Measurements from ENCODE around the gene AP3S1. TPM values are rescaled to one million over a fixed set of nuclear protein-coding genes. Genes with fewer than 3 reads are reported as not detected.
A peak's percentile ranks its signal among the peaks of the same experiment; 100 is the strongest.

AP3S1 gene
- total RNA-seq, 3 donors from 2014 or later = 42.0 to 53.0 (median 48.5) TPM

- Mint-ChIP-seq H3K4me1 (ENCODE audit: low read depth) (peaks cover 57% of the 10 kb centered on the region), H3K9me3 (no peaks in the 10 kb centered on the region), H3K27me3 (ENCODE audit: low read depth) (no peaks in the 10 kb centered on the region), H3K4me3 (peak overlapping the region; percentile 96), H3K36me3 (ENCODE audit: insufficient read depth) (peaks cover 8% of the 10 kb centered on the region)
- DNase-seq = peak; percentile 8
- peak; percentile 31 to 44 for ATAC-seq
These were observed 577 bp downstream of the AP3S1 start for GRCh38 chr5:115842089-115842935.

GRCh38 chr5:115842952-115843351 is 1.2 kb downstream of the AP3S1 start:
- peaks cover 53% of the 10 kb centered on the region for H3K4me1 Mint-ChIP-seq (ENCODE audit: low read depth)
- H3K9me3 Mint-ChIP-seq = no peaks in the 10 kb centered on the region
- peak overlapping the region; percentile 96 for H3K4me3 Mint-ChIP-seq
- peaks cover 3% of the 10 kb centered on the region for H3K36me3 Mint-ChIP-seq (ENCODE audit: insufficient read depth)
- ATAC-seq = no peak
- no peak for DNase-seq
- no peaks in the 10 kb centered on the region for H3K27me3 Mint-ChIP-seq (ENCODE audit: low read depth)

GRCh38 chr5:115843444-115844130 is 1.9 kb downstream of the AP3S1 start:
- H3K36me3 Mint-ChIP-seq (ENCODE audit: insufficient read depth) = peaks cover 3% of the 10 kb centered on the region
- ATAC-seq (no peak), DNase-seq (no peak)
- H3K9me3 Mint-ChIP-seq = no peaks in the 10 kb centered on the region
- H3K4me1 Mint-ChIP-seq (ENCODE audit: low read depth) = peaks cover 49% of the 10 kb centered on the region
- no peaks in the 10 kb centered on the region for H3K27me3 Mint-ChIP-seq (ENCODE audit: low read depth)
- H3K4me3 Mint-ChIP-seq = peak overlapping the region; percentile 96

- Mint-ChIP-seq H3K4me3 (no peak overlapping the region), H3K27me3 (ENCODE audit: low read depth) (no peaks in the 10 kb centered on the region), H3K36me3 (ENCODE audit: insufficient read depth) (peaks cover 3% of the 10 kb centered on the region), H3K9me3 (no peaks in the 10 kb centered on the region), H3K4me1 (ENCODE audit: low read depth) (peaks cover 45% of the 10 kb centered on the region)
- ATAC-seq = no peak
- DNase-seq = no peak
These were observed 2.6 kb downstream of the AP3S1 start for GRCh38 chr5:115844321-115844817.

- H3K36me3 Mint-ChIP-seq (ENCODE audit: insufficient read depth) = no peaks in the 10 kb centered on the region
- H3K27me3 Mint-ChIP-seq (ENCODE audit: low read depth) = no peaks in the 10 kb centered on the region
- peaks cover 39% of the 10 kb centered on the region for H3K4me1 Mint-ChIP-seq (ENCODE audit: low read depth)
- no peak for ATAC-seq
- no peak for DNase-seq
- no peak overlapping the region for H3K4me3 Mint-ChIP-seq
- no peaks in the 10 kb centered on the region for H3K9me3 Mint-ChIP-seq
These were observed 5.6 kb downstream of the AP3S1 start for GRCh38 chr5:115847290-115847689.

GRCh38 chr5:115849258-115849798 is 7.6 kb downstream of the AP3S1 start:
- peaks cover 11% of the 10 kb centered on the region for H3K9me3 Mint-ChIP-seq
- H3K27me3 Mint-ChIP-seq (ENCODE audit: low read depth) = no peaks in the 10 kb centered on the region
- H3K4me1 Mint-ChIP-seq (ENCODE audit: low read depth) = peaks cover 28% of the 10 kb centered on the region
- no peak for DNase-seq
- no peak overlapping the region for H3K4me3 Mint-ChIP-seq
- peaks cover 11% of the 10 kb centered on the region for H3K36me3 Mint-ChIP-seq (ENCODE audit: insufficient read depth)
- no peak for ATAC-seq

- Mint-ChIP-seq H3K36me3 (ENCODE audit: insufficient read depth) (peaks cover 13% of the 10 kb centered on the region), H3K27me3 (ENCODE audit: low read depth) (no peaks in the 10 kb centered on the region), H3K4me1 (ENCODE audit: low read depth) (peaks cover 24% of the 10 kb centered on the region), H3K4me3 (no peak overlapping the region), H3K9me3 (peaks cover 11% of the 10 kb centered on the region)
- no peak for DNase-seq
- ATAC-seq = no peak
These were observed 9.1 kb downstream of the AP3S1 start for GRCh38 chr5:115850744-115851416.

GRCh38 chr5:115854139-115854538 is 12.4 kb downstream of the AP3S1 start:
- no peak for DNase-seq
- Mint-ChIP-seq H3K9me3 (peaks cover 11% of the 10 kb centered on the region), H3K4me3 (no peak overlapping the region), H3K4me1 (ENCODE audit: low read depth) (peaks cover 40% of the 10 kb centered on the region), H3K27me3 (ENCODE audit: low read depth) (no peaks in the 10 kb centered on the region), H3K36me3 (ENCODE audit: insufficient read depth) (peaks cover 13% of the 10 kb centered on the region)
- no peak for ATAC-seq

GRCh38 chr5:115855959-115856358 is 14.2 kb downstream of the AP3S1 start:
- ATAC-seq (no peak), DNase-seq (no peak)
- H3K4me1 Mint-ChIP-seq (ENCODE audit: low read depth) = peaks cover 27% of the 10 kb centered on the region
- no peaks in the 10 kb centered on the region for H3K27me3 Mint-ChIP-seq (ENCODE audit: low read depth)
- no peak overlapping the region for H3K4me3 Mint-ChIP-seq
- H3K9me3 Mint-ChIP-seq = peaks cover 11% of the 10 kb centered on the region
- H3K36me3 Mint-ChIP-seq (ENCODE audit: insufficient read depth) = peaks cover 13% of the 10 kb centered on the region

GRCh38 chr5:115857057-115857479 is 15.3 kb downstream of the AP3S1 start:
- H3K9me3 Mint-ChIP-seq = peaks cover 11% of the 10 kb centered on the region
- DNase-seq (no peak), ATAC-seq (no peak)
- peaks cover 16% of the 10 kb centered on the region for H3K36me3 Mint-ChIP-seq (ENCODE audit: insufficient read depth)
- no peaks in the 10 kb centered on the region for H3K27me3 Mint-ChIP-seq (ENCODE audit: low read depth)
- H3K4me3 Mint-ChIP-seq = no peak overlapping the region
- H3K4me1 Mint-ChIP-seq (ENCODE audit: low read depth) = peaks cover 29% of the 10 kb centered on the region

GRCh38 chr5:115857626-115858349 is 16.1 kb downstream of the AP3S1 start:
- H3K4me3 Mint-ChIP-seq = no peak overlapping the region
- DNase-seq = no peak
- H3K36me3 Mint-ChIP-seq (ENCODE audit: insufficient read depth) = peaks cover 16% of the 10 kb centered on the region
- ATAC-seq = no peak
- H3K4me1 Mint-ChIP-seq (ENCODE audit: low read depth) = peaks cover 27% of the 10 kb centered on the region
- peaks cover 11% of the 10 kb centered on the region for H3K9me3 Mint-ChIP-seq
- no peaks in the 10 kb centered on the region for H3K27me3 Mint-ChIP-seq (ENCODE audit: low read depth)

- Mint-ChIP-seq H3K4me1 (ENCODE audit: low read depth) (peaks cover 26% of the 10 kb centered on the region), H3K9me3 (peaks cover 8% of the 10 kb centered on the region), H3K27me3 (ENCODE audit: low read depth) (no peaks in the 10 kb centered on the region), H3K4me3 (no peak overlapping the region), H3K36me3 (ENCODE audit: insufficient read depth) (peaks cover 12% of the 10 kb centered on the region)
- ATAC-seq (no peak), DNase-seq (no peak)
These were observed 16.7 kb downstream of the AP3S1 start for GRCh38 chr5:115858396-115858795.

GRCh38 chr5:115859378-115859777 is 17.6 kb downstream of the AP3S1 start:
- ATAC-seq (no peak), DNase-seq (no peak)
- peaks cover 23% of the 10 kb centered on the region for H3K4me1 Mint-ChIP-seq (ENCODE audit: low read depth)
- H3K4me3 Mint-ChIP-seq = no peak overlapping the region
- peaks cover 4% of the 10 kb centered on the region for H3K36me3 Mint-ChIP-seq (ENCODE audit: insufficient read depth)
- H3K27me3 Mint-ChIP-seq (ENCODE audit: low read depth) = no peaks in the 10 kb centered on the region
- H3K9me3 Mint-ChIP-seq = no peaks in the 10 kb centered on the region

Data from activated T-cell treated with anti-CD3 and anti-CD28 coated beads, Interleukin-2, amount 50 U/mL, for 4 hours (primary cell).